Nephron progenitor cell (in vitro differentiated cells): ENCODE results near the gene TLR5.
A peak's percentile ranks its signal among the peaks of the same experiment; 100 is the strongest.

Experiments
- DNase-seq: peaks from one replicate; pipeline ENCODE4 v3.0.0; 2021
- H3K27ac Mint-ChIP-seq: 2 replicates; pipeline ENCODE4 v1.8.0; 2021; ENCODE audit warnings: mild to moderate bottlenecking, moderate library complexity, mixed read lengths
- H3K27me3 Mint-ChIP-seq: 2 replicates; pipeline ENCODE4 v1.8.0; 2021; ENCODE audit warnings: mild to moderate bottlenecking, low read depth, mixed read lengths; ENCODE audit not compliant: poor library complexity
- H3K36me3 Mint-ChIP-seq: 2 replicates; pipeline ENCODE4 v1.8.0; 2021; ENCODE audit warnings: low read depth, mixed read lengths
- H3K4me1 Mint-ChIP-seq: 2 replicates; pipeline ENCODE4 v1.8.0; 2021; ENCODE audit warnings: mixed read lengths
- H3K4me3 Mint-ChIP-seq: 2 replicates; pipeline ENCODE4 v1.8.0; 2021; ENCODE audit warnings: mild to moderate bottlenecking, moderate library complexity, mixed read lengths
- H3K9me3 Mint-ChIP-seq: 2 replicates; pipeline ENCODE4 v1.8.0; 2021; ENCODE audit warnings: mild to moderate bottlenecking, moderate library complexity, mixed read lengths
- CTCF ChIP-seq: fragments of 200-600 bp; sonication (generic); IDR thresholded peaks from 2 replicates; pipeline ENCODE4 v1.5.0; 2021; ENCODE audit warnings: antibody characterized with exemption

TLR5 gene

GRCh38 chr1:223137455-223138085, 5.5 kb downstream of the TLR5 start:
- Mint-ChIP-seq H3K36me3 (no peaks in the 10 kb centered on the region), H3K27ac (no peak overlapping the region), H3K9me3 (no peaks in the 10 kb centered on the region), H3K4me3 (no peak overlapping the region), H3K4me1 (peaks cover 33% of the 10 kb centered on the region), H3K27me3 (peaks cover 52% of the 10 kb centered on the region)
- DNase-seq = no peak
- no peak for TF ChIP-seq CTCF

GRCh38 chr1:223136086-223136485, 7.0 kb downstream of the TLR5 start:
- no peak for TF ChIP-seq CTCF
- no peaks in the 10 kb centered on the region for H3K9me3 Mint-ChIP-seq
- peaks cover 33% of the 10 kb centered on the region for H3K4me1 Mint-ChIP-seq
- DNase-seq = no peak
- peaks cover 59% of the 10 kb centered on the region for H3K27me3 Mint-ChIP-seq
- no peak overlapping the region for H3K27ac Mint-ChIP-seq
- H3K4me3 Mint-ChIP-seq = no peak overlapping the region
- H3K36me3 Mint-ChIP-seq = no peaks in the 10 kb centered on the region

- Mint-ChIP-seq H3K4me1 (peaks cover 32% of the 10 kb centered on the region), H3K27ac (no peak overlapping the region), H3K27me3 (peaks cover 63% of the 10 kb centered on the region), H3K9me3 (no peaks in the 10 kb centered on the region), H3K36me3 (no peaks in the 10 kb centered on the region), H3K4me3 (peak overlapping the region; percentile 82)
- no peak for TF ChIP-seq CTCF
- no peak for DNase-seq
Observed at GRCh38 chr1:223135176-223135942, 7.7 kb downstream of the TLR5 start.

- H3K4me3 Mint-ChIP-seq = peak overlapping the region; percentile 82
- H3K27me3 Mint-ChIP-seq = peaks cover 74% of the 10 kb centered on the region
- H3K36me3 Mint-ChIP-seq = no peaks in the 10 kb centered on the region
- H3K9me3 Mint-ChIP-seq = no peaks in the 10 kb centered on the region
- peaks cover 44% of the 10 kb centered on the region for H3K4me1 Mint-ChIP-seq
- TF ChIP-seq CTCF = peak; percentile 97
- H3K27ac Mint-ChIP-seq = no peak overlapping the region
- peak; percentile 90 for DNase-seq
Observed at GRCh38 chr1:223133824-223134435, 9.1 kb downstream of the TLR5 start.

GRCh38 chr1:223133306-223133823, 9.7 kb downstream of the TLR5 start:
- no peak for TF ChIP-seq CTCF
- Mint-ChIP-seq H3K27ac (no peak overlapping the region), H3K4me1 (peaks cover 50% of the 10 kb centered on the region), H3K4me3 (peak overlapping the region; percentile 82), H3K36me3 (no peaks in the 10 kb centered on the region), H3K9me3 (no peaks in the 10 kb centered on the region), H3K27me3 (peaks cover 77% of the 10 kb centered on the region)
- DNase-seq = no peak
